A673 (cell line): ENCODE measurements around the gene PTX4.

Experiments used
- CTCF ChIP-seq: fragments of 300-800, 200-600 bp; sonication (generic); conservative IDR thresholded peaks from 2 replicates; pipeline ENCODE4 v1.5.1; 2017; ENCODE audit warnings: low read depth, mild to moderate bottlenecking, antibody characterized with exemption, low read length, moderate library complexity, mixed read lengths
- EZH2 ChIP-seq: fragments of 200-600 bp; sonication (generic); IDR thresholded peaks from 2 replicates; pipeline ENCODE4 v1.6.1; 2017; ENCODE audit warnings: borderline replicate concordance, low read depth, mild to moderate bottlenecking, mixed read lengths, antibody characterized with exemption, low read length; ENCODE audit not compliant: poor library complexity, severe bottlenecking

- TF ChIP-seq CTCF (no peak), EZH2 (no peak)
These were observed 49.1 kb upstream of the PTX4 start for GRCh38 chr16:1537763-1538289.
